Skeletal muscle tissue (tissue), 4 donors: Measurements from ENCODE around the gene NCS1. TPM values are rescaled to one million over a fixed set of nuclear protein-coding genes. Genes with fewer than 3 reads are reported as not detected.

ENCODE experiments used
- H3K27ac ChIP-seq: one replicate; pipeline ENCODE4 v1.7.0; 2013; ENCODE audit warnings: mild to moderate bottlenecking, low read depth, low read length, inconsistent platforms
- H3K27me3 ChIP-seq, 3 donors: one replicate each; pipeline ENCODE4 v1.7.0; 2013; ENCODE audit warnings: low read length in 3 of 3; ENCODE audit not compliant: control insufficient read depth in 3 of 3, insufficient read depth in 3 of 3
- H3K36me3 ChIP-seq, 3 donors: one replicate each; pipeline ENCODE4 v1.7.0; 2013; ENCODE audit warnings: low read length in 3 of 3; ENCODE audit not compliant: control insufficient read depth in 3 of 3, insufficient read depth in 3 of 3
- H3K4me1 ChIP-seq, 3 donors: one replicate each; pipeline ENCODE4 v1.7.0; 2013; ENCODE audit warnings: low read length in 3 of 3, mild to moderate bottlenecking in 3 of 3; ENCODE audit not compliant: control insufficient read depth in 3 of 3, insufficient read depth in 3 of 3
- H3K4me3 ChIP-seq, 3 donors: one replicate each; pipeline ENCODE4 v1.7.0; 2013; ENCODE audit warnings: low read length in 3 of 3
- H3K9ac ChIP-seq, 3 donors: one replicate each; pipeline ENCODE4 v1.7.0; 2013; ENCODE audit warnings: low read length in 3 of 3, mild to moderate bottlenecking in 3 of 3, moderate library complexity in 2 of 3, low read depth in 1 of 3
- H3K9me3 ChIP-seq, 3 donors: one replicate each; pipeline ENCODE4 v1.7.0; 2013; ENCODE audit warnings: low read length in 3 of 3; ENCODE audit not compliant: control insufficient read depth in 3 of 3
- total RNA-seq: library from RNA; depleted of rRNA; stranded (reverse); fragments of >200 nt; gene quantifications from one replicate; pipeline ENCODE4 v1.2.3, GENCODE V29; 2014
- donor health status: Osteomylitis.

The NCS1 gene
- total RNA-seq, 1 donor from 2014 or later, result 19.3 TPM

DNA sequence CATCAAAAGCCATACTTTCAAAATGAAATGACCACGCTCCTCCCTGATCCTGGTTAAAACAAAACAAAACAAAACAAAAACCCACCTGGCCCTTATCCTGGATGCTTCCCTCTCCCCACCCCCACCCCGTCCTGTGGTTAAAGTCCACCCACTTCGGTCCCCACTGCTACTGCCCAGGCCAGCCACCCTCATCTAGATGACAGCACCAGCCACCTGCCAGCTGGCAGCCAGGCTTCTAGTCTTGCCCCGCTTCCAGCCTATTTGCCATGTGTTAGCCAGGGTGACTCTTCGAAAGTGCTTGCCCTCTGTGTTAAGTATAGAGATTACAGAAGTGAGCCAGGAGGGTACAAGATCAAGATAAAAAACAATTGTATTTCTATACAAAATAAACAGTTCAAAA, 27.5 kb upstream of the NCS1 start:
- Histone ChIP-seq H3K4me1 (peaks cover 8 to 15% (median 13%) of the 10 kb centered on the region in 3 donors), H3K27me3 (peaks cover 2 to 14% (median 10%) of the 10 kb centered on the region in 3 donors), H3K4me3 (no peak overlapping the region), H3K9ac (no peak overlapping the region), H3K36me3 (no peaks in the 10 kb centered on the region), H3K9me3 (no peaks in the 10 kb centered on the region), H3K27ac (no peak overlapping the region)

DNA sequence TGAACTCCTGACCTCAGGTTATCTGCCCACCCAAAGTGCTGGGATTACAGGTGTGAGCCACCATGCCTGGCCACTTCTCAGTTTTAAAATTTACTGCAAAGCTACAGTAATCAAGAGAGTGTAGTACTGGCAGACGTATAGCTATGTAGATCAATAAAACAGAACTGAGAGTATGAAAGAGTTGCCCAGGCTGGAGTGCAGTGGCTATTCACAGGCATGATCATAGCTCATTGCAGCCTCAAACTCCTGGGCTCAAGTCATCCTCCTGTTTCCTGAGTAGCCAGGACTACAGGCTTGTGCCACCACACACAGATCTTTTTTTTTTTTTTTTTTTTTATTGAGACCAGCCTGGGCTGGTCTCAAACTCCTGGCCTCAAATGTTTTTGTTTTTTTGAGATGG, 26.5 kb upstream of the NCS1 start:
- Histone ChIP-seq H3K36me3 (no peaks in the 10 kb centered on the region), H3K4me1 (peaks cover 8 to 15% (median 13%) of the 10 kb centered on the region in 3 donors), H3K9ac (no peak overlapping the region), H3K27ac (no peak overlapping the region), H3K9me3 (no peaks in the 10 kb centered on the region), H3K4me3 (no peak overlapping the region), H3K27me3 (peaks cover 2 to 14% (median 10%) of the 10 kb centered on the region in 3 donors)

DNA sequence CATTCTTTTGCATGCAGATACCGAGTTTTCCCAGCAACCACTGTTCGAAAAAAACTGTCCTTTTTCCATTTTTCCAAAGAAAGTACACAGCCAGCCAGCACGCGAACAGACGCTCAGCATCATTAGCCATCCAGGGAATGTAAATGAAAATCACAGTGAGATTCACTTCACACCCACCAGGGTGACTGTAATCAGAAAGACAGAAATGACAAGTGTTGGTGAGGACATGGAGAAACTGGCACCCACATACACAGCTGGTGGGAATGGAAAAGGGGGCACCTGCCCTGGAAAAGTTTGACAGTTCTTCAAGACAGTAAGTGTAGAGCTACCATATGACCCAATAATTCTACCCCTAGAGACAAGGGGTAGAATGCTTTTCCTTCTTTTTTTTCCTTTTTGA, 25.0 kb upstream of the NCS1 start:
- Histone ChIP-seq H3K4me3 (no peak overlapping the region), H3K27ac (no peak overlapping the region), H3K4me1 (peaks cover 8 to 15% (median 13%) of the 10 kb centered on the region in 3 donors), H3K36me3 (no peaks in the 10 kb centered on the region), H3K9me3 (no peaks in the 10 kb centered on the region), H3K9ac (no peak overlapping the region), H3K27me3 (peaks cover 2 to 14% (median 10%) of the 10 kb centered on the region in 3 donors)

DNA sequence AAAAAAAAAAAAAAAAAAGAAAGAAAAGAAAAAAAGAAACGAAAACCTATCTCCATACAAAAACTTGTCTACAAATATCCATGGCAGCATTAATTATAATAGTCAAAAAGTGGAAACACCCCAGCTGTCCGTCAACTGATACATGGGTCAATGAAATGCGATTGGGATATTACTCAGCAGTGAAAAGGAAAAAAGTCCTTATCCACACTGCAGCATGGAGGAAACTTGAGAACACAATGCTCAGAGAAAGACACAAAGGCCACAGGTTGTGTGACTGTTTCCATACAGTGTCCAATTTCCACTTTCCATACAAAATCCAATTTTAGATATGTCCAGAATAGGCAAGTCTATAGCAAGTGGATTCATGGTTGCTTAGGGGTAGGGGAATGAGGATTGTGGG, 24.3 kb upstream of the NCS1 start:
- no peaks in the 10 kb centered on the region for H3K36me3 ChIP-seq
- H3K9ac ChIP-seq, result no peak overlapping the region
- H3K4me1 ChIP-seq, result peaks cover 8 to 15% (median 13%) of the 10 kb centered on the region in 3 donors
- H3K4me3 ChIP-seq, result no peak overlapping the region
- no peak overlapping the region for H3K27ac ChIP-seq
- peaks cover 2 to 14% (median 10%) of the 10 kb centered on the region in 3 donors for H3K27me3 ChIP-seq
- H3K9me3 ChIP-seq, result no peaks in the 10 kb centered on the region

DNA sequence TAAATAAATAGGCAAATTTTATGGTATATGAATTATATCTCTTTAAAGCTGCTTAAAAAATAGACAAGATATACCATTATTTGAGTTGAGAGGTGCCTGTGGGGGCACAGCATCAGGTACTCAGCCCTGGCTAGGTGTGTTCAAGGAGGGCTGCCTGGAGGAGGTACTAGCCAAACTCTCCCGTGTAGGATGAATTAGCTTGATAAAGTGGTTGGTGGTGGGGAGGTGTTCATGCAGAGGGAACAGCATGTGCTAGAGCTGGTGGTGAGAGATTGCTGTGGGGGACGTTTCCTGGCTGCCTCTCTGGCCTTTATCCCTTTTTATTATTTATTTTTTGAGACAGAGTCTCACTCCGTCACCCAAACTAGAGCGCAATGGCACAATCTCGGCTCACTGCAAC, 23.2 kb upstream of the NCS1 start:
- no peaks in the 10 kb centered on the region for H3K36me3 ChIP-seq
- H3K9ac ChIP-seq, result no peak overlapping the region
- peaks cover 5 to 11% (median 9%) of the 10 kb centered on the region in 3 donors for H3K4me1 ChIP-seq
- H3K27me3 ChIP-seq, result peaks cover 2 to 7% (median 4%) of the 10 kb centered on the region in 3 donors
- H3K4me3 ChIP-seq, result no peak overlapping the region
- H3K27ac ChIP-seq, result no peak overlapping the region
- no peaks in the 10 kb centered on the region for H3K9me3 ChIP-seq

DNA sequence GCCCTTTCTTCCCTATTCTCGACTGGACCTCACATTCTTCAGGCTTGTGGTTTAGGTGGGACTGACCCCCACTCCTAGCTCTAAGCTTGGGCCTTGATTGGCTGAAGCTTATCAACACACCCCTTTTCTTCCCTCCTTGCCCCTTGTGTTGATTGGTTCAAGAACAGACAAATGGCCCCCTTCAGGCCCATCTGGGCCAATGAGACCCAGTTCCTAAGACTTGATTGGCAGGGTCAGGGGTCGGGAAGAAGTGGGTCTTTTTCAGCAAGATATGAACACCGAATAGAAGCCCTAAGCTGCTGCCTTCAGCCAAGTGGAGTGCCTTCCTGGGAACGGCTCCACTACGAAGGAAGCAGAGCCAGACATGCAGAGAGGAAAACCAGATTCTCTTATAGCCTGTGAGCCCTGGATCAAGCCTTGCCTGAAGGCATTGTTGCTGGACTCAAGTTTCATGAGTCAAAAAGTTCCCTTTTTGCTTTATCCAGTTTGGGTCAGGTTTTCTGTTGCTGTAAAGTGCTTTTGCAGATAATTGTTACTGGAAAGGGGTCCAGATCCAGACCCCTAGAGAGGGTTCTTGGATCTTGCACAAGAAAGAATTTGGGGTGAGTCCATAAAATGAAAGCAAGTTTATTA, 22.4 kb upstream of the NCS1 start:
- Histone ChIP-seq H3K4me1 (peaks cover 1 to 4% (median 4%) of the 10 kb centered on the region in 3 donors), H3K27me3 (peaks cover under 1 to 6% (median 2%) of the 10 kb centered on the region in 3 donors), H3K9ac (no peak overlapping the region), H3K27ac (no peak overlapping the region), H3K36me3 (no peaks in the 10 kb centered on the region), H3K9me3 (no peaks in the 10 kb centered on the region), H3K4me3 (no peak overlapping the region)

DNA sequence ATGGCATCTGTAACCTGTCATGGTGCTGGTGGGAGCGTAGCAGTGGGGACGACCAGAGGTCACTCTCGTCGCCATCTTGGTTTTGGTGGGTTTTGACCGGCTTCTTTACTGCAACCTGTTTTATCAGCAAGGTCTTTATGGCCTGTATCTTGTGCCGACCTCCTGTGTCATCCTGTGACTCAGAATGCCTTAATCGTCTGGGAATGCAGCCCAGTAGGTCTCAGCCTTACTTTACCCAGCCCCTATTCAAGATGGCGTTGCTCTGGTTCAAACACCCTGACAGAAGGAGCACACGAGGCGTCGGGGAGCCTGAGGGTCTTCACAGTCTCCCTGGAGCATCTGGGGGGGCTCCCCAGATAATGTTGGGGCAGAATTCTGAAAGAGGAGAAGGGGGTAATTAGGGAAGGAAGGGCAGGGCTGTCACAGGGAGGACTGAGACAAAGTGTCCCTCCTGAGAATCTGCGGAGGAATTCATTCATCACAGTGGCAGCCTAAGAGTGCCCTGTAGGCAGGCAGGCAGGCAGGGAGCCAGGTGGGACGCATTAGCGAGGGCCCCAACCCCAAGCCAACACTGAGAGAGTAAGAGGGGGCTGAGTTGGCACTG, 21.3 kb upstream of the NCS1 start:
- peaks cover 0 to 2% (median 0%) of the 10 kb centered on the region in 3 donors for H3K27me3 ChIP-seq

DNA sequence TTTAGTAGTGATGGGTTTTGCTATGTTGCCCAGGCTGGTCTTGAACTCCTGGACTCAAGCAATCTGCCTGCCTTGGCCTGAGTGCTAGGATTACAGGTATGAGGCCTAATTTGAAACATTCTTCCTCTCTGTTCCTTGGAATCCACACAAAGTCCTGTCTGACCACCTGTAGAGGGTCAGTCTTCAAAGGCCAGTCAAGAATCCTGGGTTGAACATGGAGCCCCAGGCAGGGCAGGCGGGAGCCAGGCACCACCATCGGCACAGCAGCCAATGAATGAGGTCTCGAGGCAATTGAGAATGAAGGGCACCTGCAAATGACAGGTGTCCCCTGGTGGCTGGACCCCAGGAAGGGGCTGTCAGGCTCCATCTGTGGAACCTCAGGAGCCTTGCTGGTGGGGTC, 17.4 kb upstream of the NCS1 start:
- Histone ChIP-seq H3K4me3 (no peak overlapping the region), H3K9me3 (no peaks in the 10 kb centered on the region), H3K27me3 (peaks cover 0 to 2% (median under 1%) of the 10 kb centered on the region in 3 donors), H3K36me3 (no peaks in the 10 kb centered on the region), H3K4me1 (no peaks in the 10 kb centered on the region), H3K27ac (no peak overlapping the region), H3K9ac (no peak overlapping the region)

More for the DNA sequence above, 21.3 kb upstream of the NCS1 start:
- Histone ChIP-seq H3K27ac (no peak overlapping the region), H3K4me1 (no peaks in the 10 kb centered on the region), H3K36me3 (no peaks in the 10 kb centered on the region), H3K4me3 (no peak overlapping the region), H3K9ac (no peak overlapping the region), H3K9me3 (no peaks in the 10 kb centered on the region)

DNA sequence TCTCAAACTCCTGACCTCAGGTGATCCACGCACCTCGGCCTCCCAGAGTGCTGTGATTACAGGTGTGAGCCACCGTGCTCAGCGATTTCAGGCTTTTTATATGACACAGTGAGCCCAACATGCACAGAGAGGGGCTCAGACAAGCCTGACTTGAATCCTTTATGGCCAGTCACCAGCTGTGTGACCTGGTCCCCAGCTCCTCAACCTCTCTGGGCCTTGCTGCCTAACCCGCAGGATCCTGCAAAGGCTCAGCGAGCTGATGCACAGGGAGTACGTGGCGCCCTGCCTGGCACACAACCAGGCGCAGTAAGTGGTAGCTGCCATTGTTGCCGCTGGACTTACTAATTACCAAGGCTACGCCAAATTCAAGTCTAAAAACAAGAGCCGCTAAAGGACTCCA, 16.6 kb upstream of the NCS1 start:
- Histone ChIP-seq H3K36me3 (no peaks in the 10 kb centered on the region), H3K27ac (no peak overlapping the region), H3K9me3 (no peaks in the 10 kb centered on the region), H3K4me3 (no peak overlapping the region), H3K4me1 (no peaks in the 10 kb centered on the region), H3K9ac (no peak overlapping the region), H3K27me3 (peaks cover 0 to 5% (median 2%) of the 10 kb centered on the region in 3 donors)

DNA sequence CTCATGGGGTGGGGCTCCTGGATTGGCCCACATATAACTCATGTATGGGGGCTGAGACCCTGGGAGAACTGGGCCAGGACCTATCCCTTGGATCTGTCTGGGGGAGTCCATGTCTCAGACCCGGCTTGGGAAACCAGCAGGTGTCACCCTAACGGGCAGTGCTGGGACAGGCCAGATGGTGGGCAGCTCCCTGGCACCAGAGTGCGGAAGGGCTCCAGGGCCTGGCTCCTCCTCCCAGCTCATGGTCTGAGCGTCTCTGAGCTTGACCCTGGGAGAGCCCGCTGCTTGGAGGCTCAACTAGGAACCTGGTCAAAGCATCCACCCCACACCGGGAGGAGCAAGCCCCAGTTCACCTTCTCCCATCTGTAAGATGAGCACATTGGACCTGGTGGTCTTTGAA, 15.5 kb upstream of the NCS1 start:
- H3K9me3 ChIP-seq, result no peaks in the 10 kb centered on the region
- no peak overlapping the region for H3K27ac ChIP-seq
- H3K4me1 ChIP-seq, result no peaks in the 10 kb centered on the region
- H3K36me3 ChIP-seq, result no peaks in the 10 kb centered on the region
- H3K9ac ChIP-seq, result no peak overlapping the region
- H3K4me3 ChIP-seq, result no peak overlapping the region
- peaks cover 0 to 5% (median 2%) of the 10 kb centered on the region in 3 donors for H3K27me3 ChIP-seq
